Measurements from ENCODE around the gene DAP.

Gene DAP

DNA sequence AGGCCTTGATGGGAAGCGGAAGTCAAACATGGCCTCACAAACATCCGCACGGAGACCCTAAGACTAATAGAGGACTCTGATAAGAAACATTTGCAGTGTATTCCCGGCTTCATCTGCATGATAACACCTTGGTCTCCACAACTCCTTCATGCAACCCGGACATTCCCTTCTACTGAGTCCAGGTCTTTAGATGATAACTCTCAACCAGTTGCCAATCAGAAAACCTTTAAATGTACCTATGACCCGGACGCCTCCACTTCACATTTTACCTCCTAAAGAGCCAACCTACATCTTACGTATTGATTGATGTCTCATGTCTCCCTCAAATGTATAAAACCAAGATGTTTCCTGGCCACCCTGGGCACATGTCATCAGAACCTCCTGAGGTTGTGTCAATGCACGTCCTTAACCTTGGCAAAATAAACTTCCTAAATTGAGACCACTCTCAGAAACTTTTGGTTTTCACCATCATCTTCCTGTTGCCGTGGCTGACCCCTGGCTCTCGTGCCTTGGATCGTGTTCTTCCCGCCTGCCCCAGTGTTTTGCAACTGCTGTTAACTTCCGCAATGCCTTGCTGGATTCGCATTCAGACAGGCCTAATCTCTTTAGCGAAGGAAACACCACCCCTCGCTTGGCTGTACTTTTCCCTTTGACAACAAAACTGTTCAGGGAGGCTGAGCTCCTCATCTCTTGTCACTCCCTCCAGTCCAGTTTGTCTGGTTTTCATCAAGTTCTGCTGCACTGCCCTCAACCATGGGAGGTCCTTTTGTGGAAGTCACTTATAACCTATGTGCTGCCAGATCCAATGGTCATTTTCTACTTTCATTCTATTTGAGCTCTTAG, 1.1 kb upstream of the DAP start:
- in situ Hi-C loops (cut with MboI; ENCODE audit: low sequenced_read_pairs): no loop called here

DNA sequence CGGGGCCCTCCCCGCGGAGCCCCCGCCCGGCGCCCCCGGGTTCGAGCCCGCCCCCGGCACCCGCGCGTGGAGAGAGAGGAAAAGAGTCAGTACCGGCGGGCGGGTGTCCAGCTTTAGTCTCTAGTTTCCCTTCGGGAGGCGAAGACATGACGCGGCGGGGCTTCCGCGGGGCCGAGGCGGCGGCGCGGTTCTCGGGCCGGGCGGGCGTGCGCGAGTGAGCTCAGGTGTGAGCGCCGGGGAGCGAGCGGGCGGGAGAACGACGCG, 181 bp downstream of the DAP start:
- in situ Hi-C loops (cut with MboI; ENCODE audit: low sequenced_read_pairs): no loop called here

DNA sequence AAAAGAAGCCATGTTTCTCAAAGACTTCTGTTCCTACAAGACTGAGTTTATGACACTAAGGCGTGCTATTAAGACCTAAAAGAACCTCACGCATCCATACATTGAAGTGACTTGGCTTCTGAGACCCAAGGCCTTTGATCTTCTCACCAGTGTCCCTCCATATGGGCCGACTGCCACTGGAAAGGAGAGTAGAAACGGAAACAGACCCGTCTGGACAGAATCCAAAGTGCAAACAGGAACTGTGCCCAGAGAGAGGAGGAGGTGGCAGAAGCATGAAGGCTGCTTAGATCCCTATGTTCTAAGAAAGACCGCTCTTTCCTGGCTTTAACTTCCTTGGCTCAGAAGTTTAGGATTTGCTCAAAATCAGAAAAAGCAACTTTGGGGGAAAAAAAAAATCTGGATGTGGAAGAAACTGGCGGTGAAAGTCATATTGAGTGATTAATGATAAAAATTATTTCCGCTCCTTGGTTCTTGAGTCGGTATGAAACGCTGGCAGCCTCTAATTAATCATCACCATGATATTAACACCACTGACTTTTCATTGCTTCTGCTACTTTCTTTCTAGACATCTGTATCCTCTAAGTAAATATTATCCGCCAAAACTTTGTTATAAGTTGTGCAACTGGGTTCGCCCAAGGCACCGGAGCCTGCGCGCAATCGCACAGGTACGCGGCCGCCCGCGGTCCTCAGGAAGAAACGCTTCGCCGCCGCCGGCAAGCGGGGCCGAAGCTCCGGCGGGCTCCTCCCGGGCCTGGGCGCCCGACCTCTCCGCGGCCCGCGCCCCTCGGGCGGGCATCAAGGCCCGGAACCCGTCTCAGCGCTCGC, 726 bp downstream of the DAP start:
- in situ Hi-C loops (cut with MboI; ENCODE audit: low sequenced_read_pairs): no loop called here

DNA sequence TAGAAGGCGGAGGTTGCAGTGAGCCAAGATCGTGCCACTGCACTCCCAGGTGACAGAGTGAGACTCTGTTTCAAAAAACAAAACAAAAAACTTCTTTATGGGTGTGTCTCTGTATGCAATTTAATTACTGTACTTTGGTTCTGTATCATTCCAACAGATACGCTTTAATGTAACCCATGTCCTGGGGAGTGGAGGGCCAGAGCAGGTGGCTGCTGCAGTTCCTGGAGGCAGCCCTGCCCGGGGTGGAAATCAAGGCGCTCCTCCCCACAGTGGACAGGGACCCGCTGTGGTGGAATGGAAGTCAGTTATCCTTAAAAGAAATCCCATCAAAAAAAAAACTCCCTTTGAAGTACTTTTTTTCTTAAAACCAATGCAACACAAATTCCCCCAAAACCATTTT, 1.9 kb downstream of the DAP start:
- in situ Hi-C loops (cut with MboI; ENCODE audit: low sequenced_read_pairs): no loop called here

DNA sequence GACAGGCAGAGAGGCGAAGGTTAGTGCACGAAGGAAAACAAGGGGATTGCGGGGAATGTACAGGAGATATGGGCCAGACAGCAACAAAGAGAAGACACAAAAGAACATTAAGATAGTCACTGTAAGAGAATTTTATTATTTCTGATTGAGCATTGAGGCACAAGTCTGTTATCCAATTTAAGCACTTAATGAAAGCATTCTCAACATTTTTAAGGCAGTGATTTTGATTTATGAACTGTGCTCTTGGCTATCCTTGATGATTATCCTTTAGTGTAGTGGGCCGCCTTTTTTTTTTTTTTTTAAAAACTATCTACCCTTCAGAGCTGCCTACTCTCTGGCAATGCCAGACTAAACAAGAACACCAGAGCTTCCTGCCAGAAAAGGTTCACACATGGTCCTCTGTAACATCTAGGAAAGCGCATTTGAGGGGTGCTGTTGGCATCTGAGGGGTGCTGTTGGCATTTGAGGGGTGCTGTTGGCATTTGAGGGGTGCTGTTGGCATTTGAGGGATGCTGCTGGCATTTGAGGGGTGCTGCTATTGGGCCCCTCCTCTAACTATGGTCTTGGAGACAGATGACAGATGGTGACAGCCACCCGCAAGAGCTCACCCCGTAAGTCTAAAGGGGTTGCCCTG, 3.0 kb downstream of the DAP start:
- in situ Hi-C loops (cut with MboI; ENCODE audit: low sequenced_read_pairs): no loop called here

DNA sequence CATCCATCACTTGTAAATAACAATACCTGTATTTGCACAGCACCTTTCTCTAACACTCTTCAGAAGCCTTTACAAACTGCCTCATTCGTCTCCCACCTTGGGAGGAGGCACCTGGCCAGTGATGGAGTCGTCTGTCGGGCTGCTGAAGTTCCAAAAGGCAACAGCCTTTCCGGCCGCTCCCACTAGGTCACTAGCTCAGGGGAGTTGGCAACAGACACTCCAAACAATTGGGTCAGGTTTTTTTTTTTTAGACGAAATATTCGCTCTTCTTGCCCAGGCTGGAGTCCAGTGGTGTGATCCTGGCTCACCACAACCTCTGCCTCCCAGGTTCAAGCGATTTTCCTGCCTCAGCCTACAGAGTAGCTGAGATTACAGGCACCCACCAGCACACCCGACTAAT, 4.0 kb downstream of the DAP start:
- in situ Hi-C loops (cut with MboI; ENCODE audit: low sequenced_read_pairs): no loop called here

DNA sequence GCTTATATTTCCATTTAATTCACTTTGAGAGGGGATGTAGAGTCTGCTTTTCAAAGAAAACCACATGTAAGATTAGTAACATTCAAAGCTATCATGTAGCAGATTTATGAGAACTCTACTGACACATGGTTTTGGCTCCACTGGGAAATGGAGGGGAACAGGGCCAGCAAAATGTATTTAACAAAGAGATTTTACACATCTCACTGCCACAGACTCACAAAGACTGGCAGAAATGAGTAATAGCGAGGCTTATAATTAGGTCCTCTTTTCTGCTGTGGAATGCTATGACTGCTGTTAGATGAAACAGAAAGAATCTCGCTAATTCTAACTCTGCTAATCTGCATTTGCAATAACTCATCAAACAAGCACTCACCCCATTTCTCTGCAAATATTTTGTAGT, 4.5 kb downstream of the DAP start:
- in situ Hi-C loops (cut with MboI; ENCODE audit: low sequenced_read_pairs): no loop called here

DNA sequence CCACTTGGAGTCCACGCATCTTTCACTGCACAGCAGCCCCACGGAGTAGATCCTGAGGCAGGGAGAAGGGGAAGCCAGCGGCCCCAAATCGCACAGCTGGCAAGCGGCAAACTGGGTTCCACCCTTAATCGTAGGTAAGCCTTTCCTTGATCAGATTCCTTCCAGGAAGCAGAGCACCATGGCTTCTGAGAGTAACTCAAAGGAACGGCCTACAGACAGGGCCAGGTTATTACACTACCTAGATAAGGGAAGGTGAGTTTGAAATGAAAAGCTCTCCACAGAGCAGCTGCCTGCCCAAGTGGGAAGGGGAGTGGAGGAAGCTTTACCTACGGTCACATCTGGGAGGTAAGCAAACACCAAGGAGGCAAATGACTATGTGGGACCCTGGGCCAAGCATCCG, 7.9 kb downstream of the DAP start:
- in situ Hi-C loops (cut with MboI; ENCODE audit: low sequenced_read_pairs): no loop called here

DNA sequence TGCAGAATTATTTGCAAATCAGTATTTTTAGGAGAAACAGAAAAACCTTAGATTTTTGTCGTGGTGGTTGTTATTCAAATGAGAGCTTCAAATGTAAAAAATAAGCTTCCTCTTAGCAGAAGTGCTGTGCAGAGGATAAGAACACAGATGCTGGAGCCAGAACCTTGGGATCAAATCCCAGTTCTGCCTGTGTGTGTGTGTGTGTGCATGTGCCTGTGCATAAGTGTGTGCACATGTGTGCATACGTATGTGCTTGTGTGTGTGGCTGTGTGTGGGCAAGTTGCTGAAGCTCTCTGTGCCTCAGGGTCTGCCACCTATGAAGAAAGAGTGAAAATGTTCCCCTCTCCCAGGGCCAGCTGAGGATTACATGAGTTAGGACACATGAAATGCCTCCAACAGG, 8.6 kb downstream of the DAP start:
- in situ Hi-C loops (cut with MboI; ENCODE audit: low sequenced_read_pairs): no loop called here

DNA sequence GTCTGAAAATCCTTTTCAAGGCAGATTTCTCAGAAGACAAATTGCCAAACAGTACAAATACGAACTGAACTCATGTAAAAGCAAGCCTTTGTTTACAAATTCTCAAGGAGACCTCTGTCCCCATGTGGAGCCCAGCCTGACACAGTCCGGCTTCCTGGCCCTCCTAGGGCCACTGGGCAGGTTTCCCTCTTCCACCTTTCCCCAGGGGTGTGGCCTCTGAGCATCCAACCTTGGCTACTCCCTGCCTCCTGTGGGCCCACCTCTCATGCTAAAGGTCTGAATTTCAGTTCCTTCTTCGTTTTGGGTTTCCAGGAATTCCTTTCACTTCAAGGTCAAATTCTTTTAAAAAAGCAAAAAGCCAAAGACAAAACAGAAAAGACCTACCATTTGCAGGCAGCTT, 10.1 kb downstream of the DAP start:
- in situ Hi-C loops (cut with MboI; ENCODE audit: low sequenced_read_pairs): no loop called here

DNA sequence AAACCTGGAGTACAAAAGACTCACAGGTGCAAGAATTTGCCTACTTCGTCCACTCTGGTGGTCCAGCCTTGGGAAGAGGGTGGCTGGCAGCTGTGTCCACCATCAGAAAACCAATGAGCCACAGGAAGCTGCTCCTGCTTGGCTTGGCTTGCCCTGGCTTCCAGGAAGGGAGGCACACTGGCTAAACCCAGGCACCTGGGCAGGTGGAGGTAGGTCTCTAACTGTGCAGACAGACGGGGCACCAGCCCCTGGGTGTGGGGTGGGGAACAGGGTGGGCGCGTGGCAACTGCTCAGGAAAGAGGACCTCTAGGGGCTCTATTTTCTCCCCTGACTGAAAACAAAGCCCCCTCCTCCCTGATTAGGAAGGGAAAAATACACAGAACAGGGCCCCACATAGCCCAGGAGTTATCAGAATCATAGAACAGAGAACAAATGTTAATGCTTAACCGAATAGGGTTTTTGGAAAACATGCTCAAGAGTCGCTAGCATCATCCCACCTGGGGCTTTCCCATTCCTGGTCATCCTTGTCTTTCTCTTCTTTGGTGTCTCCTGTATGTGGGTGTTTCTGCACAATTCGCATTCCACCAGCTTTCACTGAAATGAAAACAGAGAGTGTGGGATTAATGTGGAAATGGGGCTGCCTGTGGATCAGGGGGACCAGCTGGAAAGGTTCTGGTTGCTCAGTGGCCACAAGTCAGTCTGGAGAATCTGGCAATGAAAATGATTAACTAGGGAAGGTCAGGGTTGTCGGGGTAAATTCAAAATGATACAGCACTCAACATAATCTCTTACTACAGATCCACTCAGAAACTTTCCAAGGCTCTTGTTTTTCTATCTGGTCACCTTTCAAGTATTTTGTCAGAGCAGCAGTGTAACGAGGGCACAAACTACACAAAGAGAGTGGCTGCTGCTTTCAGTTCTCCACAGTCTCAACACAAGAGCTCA, 13.1 kb downstream of the DAP start:
- in situ Hi-C loops (cut with MboI; ENCODE audit: low sequenced_read_pairs): no loop called here

DNA sequence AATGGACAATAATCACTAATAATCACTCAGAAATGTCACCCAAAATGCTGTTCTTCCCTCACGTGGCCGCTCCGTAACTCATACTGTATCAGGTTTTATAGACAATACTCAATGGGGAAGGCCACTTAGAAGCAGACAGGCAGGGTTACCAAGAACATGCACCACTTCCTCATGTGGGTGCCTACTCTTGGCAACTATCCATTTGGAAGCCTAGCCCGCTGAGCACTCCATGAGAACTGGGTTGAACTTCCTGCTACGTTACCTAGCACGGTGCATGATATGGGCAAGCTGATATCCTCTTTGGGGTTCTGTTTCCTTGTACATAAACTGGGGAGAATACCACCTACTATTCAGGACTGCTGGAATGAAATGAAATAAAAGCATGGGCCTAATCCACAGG, 14.3 kb downstream of the DAP start:
- in situ Hi-C loops (cut with MboI; ENCODE audit: low sequenced_read_pairs): no loop called here

DNA sequence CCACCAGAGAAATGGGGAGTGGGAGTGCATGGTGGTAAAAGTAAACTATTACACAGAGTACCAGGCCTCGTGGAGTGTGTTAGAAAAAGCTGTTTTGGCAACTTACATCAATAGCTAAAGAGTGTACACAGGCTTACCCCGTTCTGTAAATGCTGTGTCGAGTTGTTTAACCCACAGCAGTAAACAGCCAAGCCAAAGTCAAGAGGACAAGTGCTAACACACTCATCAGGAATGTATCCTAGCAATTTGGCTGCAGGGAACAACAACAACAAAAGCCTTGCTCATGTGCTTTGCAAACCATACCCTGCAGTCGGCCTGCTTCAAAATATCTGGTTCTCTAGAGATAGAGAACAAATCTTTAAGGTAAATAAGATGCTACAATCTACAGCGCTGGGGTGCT, 15.9 kb downstream of the DAP start:
- in situ Hi-C loops (cut with MboI; ENCODE audit: low sequenced_read_pairs): no loop called here

DNA sequence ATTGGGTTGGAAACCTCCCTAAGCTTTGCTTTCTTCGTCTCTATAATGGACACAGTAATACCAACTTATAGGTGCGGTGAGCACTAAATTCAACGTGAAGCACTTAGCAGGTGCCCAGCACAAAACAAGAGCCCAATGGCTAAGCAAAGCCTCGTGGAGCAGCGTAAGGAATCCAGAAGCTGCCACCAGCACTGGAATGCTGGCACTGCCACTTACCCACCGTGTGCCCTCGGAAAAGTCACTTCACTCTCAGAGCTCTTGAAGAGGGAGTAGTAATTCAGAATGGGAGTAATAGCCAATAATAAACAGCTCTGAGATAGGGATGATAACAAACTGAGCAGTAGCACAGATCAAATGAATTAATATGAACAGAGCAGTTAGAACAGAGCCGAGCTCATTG, 16.4 kb downstream of the DAP start:
- in situ Hi-C loops (cut with MboI; ENCODE audit: low sequenced_read_pairs): no loop called here

DNA sequence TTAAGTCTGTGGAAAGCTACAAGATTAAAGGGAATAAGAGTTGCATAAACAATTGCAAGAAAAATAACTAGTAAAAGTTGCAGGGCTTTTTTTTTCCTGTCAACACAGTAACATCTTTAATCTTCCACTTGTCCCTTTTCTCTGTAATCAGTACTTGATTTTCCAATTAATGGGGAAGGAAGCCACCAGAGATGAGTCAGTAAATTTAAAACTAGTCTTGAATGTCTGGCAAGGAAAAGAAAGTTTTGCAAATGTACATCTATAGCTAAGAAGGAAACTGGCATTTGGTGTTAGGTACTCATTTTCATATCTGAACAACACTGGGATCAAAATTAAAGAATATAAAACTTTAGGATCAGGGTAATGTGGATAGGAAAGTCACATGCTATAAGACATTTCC, 17.1 kb downstream of the DAP start:
- in situ Hi-C loops (cut with MboI; ENCODE audit: low sequenced_read_pairs): no loop called here

DNA sequence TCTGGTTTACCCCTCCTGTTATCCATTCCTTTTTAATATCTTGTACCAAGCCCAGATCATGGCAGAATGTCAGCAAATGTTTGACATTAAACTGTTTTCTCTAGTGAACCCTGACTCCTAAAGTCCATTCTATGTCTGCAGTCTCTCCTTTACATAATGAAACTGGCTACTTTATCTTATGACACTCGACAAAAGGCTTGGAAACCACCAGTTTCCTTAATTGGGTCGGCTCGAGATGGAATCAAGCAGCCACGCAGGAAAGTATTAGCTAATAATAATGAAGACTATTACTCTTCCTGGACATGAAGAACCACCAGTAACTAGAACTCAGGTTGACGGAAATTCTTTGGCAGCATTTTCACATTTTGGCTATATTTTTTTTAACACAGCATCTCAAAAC, 17.5 kb downstream of the DAP start:
- in situ Hi-C loops (cut with MboI; ENCODE audit: low sequenced_read_pairs): no loop called here

DNA sequence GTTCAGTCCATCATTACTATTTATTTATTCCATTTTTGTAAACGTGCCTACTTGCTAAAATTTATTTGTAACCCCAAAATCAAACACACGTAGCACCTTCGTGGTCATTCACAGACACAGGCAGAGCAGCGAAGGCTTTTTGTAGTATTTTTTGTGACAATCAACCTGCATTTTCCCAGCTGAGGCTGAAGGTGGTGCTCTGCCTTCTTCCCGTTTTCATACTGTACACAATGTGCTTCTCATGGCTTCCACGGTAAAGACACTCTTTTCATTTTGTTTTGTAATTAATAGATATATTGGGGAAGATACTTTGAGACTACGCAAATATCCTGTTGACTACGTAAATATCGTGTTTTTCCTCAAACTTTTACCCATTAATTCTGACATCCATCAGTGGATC, 19.4 kb downstream of the DAP start:
- in situ Hi-C loops (cut with MboI; ENCODE audit: low sequenced_read_pairs): no loop called here

DNA sequence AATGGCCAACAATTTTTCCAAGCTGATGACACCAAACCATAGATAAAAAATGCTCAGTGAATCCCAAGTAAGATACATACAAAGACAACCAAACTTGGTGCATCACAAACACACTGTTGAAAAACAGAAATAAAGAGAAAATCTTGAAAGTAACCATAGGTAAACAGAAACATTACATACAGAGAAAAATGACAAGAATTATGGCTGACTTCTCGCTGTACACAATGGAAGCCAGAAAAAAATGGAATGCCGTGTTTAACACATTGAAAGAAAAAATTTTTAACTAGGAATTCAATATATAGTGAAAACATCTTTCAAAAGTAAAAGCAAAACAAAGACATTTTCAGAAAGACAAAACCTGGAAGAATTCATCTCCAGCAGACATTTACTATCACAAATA, 20.6 kb downstream of the DAP start:
- in situ Hi-C loops (cut with MboI; ENCODE audit: low sequenced_read_pairs): no loop called here

DNA sequence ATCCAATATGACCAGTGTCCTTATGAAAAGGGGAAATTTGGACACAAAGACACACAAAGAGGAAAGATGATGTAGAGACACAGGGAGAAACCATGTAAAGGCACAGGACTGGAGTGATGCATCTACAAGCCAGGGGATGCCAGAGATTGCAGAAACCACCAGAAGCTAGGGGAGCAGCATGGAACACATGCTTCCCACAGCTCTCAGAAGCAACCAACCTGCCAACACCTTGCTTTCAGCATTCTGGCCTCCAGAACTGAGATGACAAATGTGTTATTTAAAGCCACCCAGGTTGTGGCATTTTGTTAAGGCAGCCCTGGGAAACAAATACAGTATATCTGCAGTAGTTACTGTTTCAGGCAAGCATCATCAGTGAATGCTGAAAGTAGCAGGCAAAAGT, 23.2 kb downstream of the DAP start:
- in situ Hi-C loops (cut with MboI; ENCODE audit: low sequenced_read_pairs): no loop called here

DNA sequence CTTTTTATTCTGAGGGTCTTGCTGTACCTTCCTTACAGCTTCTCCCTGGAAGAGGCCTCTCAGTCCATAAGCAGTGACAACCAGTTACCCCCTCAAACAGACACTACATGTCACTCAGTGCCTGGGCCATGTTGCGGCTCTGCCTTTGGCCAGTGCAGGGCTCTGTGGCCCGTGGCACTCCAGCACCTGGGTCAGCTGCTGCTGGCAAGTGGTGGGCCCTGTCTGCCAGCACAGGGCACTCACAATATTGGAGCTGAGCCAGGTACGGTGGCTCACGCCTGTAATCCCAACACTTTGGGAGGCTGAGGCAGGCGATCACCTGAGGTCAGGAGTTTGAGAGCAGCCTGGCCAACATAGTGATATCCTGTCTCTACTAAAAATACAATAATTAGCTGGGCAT, 24.2 kb downstream of the DAP start:
- in situ Hi-C loops (cut with MboI; ENCODE audit: low sequenced_read_pairs): no loop called here

DNA sequence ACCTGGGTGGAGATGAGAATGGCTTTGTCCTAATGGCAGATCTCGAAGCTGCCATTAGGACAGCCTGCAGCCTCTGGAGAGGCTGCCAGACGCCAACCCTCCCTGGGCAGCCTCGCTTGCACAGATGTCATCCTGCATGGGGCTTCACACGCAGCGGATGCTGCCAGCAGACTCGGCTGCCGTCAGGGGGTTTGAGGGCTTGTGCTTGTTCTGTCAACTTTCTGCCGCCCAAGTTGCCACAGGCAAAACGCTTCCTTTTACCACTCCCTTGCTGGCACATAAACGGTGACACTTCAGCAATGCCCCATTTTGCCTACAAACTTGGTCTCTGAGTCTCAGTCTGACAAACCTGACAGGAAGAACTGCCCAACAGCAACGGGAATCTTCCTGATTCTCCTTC, 24.7 kb downstream of the DAP start:
- in situ Hi-C loops (cut with MboI; ENCODE audit: low sequenced_read_pairs): no loop called here

All from HL-60/S4 treated with retinoic acid at 250 ng/mL for 4 days and 3 days (cell line).